Colon (tissue), 2 donors: ENCODE results near the gene TIGD1.

Experiments
- FAIRE-seq: peaks from 2 replicates; lab custom pipeline; 2012; peaks lifted over from hg19 to GRCh38; lab: Jason Lieb, UNC
- donor health status: control.
- donor health status: control.

The TIGD1 gene

DNA sequence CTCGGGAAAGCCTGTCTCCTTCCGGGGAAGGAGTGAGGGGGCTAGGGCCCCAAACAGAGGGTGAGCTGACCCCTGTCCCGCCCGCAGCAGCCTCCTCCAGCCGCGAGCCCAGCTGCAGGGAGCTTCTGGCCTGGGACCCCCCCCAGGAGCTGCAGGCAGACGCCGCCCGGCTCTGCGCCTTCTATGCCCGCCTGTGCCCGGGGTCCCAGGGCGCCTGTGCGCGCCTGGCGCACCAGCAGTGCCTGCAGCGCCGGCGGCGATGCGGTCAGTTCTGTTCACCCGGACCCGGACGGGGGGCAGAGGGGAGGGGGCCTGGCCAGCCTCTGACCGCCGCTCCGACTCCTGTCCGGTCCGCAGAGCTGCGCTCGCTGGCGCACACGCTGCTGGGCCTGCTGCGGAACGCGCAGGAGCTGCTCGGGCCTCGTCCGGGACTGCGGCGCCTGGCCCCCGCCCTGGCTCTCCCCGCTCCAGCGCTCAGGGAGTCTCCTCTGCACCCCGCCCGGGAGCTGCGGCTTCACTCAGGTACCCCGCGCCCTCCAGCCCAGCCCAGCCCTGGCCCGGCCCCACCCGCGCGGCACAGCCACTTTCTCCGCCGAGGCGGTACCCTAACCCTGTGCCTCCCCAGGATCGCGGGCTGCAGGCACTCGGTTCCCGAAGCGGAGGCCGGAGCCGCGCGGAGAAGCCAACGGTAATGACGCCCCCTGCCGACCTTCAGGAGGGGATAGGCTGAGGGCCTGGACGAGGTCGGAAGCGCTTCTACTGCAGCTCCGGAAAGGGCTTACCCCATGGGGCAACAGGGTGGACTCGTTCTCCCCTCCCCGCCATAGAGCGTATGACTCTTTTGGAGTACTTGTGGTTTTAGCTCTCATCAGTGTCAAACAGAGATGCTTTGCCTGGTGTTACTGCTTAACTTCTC is 26.4 kb downstream of the TIGD1 start:
- no peak for FAIRE-seq

DNA sequence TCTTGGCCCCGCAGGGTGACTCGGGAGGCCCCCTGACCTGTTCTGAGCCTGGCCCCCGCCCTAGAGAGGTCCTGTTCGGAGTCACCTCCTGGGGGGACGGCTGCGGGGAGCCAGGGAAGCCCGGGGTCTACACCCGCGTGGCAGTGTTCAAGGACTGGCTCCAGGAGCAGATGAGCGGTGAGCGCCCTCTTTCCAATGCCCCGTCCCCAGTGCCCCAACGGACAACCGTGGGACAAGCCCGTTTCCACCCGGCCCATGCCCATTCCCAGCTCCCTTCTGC is 27.0 kb downstream of the TIGD1 start:
- no peak for FAIRE-seq

GRCh38 chr2:232522623-232523401 is 27.5 kb downstream of the TIGD1 start:
- FAIRE-seq = no peak

- no peak for FAIRE-seq
These were observed 28.3 kb downstream of the TIGD1 start for GRCh38 chr2:232521959-232522622.

- FAIRE-seq = no peak
These were observed 29.3 kb downstream of the TIGD1 start for GRCh38 chr2:232521098-232521497.

DNA sequence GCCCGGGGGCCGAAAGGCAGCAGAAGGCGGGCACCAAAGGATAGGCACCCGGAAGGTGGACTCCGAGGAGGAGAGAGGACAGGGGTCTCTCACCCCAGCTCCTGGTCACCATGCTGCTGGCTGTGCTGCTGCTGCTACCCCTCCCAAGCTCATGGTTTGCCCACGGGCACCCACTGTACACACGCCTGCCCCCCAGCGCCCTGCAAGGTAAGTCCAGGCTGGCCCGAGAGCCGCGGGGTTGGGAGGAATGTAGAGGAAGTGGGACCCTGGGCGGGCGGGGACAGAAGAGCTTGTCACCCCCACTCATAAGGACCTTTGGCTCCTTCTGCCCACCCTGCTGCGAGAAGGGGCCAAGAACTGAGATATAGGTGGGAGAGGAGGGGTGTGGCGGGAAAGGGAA is 29.9 kb downstream of the TIGD1 start:
- no peak for FAIRE-seq

DNA sequence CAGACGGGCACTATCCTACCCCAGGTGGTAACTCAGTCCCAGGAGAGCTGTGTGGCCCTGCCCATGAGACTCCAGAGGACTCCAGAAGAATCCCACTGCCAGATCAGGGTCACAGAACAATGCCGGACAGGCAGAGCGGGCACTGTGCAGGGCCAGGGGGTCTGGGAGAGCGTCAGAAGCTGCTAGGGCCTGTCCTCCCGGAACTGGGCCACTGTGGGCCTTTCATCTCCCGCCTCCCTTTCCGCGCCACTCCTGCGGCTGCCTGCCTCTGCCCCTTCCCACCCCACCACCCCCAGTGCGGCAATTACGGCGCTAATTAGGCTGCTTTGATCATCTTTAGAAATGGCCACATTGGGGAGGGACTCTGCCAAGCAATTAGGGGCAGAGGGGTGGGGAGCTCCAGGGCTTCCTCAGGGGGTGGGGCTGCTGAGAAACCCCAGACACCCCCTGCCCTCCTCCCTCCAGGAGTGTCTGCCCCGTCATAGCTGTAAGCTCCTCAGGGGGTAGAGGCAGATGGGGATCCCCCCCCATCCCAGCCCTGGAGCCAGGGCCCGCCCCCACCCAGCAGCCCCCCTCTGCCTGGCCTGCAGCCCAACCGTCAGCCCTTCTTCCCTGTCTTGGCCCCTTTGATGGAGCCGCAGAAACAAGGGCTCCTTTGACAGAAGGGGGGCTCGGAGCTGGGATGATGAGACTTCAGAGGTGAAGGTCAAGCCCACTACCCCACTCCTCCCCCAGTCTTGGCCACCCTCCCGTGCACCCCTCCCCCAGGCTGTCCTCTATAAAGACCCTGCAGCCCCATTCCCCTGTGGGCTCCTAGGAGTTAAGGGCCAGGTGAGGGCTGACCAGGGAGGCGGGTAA is 30.5 kb downstream of the TIGD1 start, which contains the start of gene PRSS56:
Gene PRSS56, plus strand, starts transcription at position 808 of the 858 bp plus-strand sequence. CDS start 211 bp downstream, outside the sequence.
- FAIRE-seq = no peak

- FAIRE-seq = no peak
These were observed 31.5 kb downstream of the TIGD1 start for GRCh38 chr2:232518844-232519243.

- no peak for FAIRE-seq
These were observed 33.8 kb downstream of the TIGD1 start for GRCh38 chr2:232516551-232516950.

DNA sequence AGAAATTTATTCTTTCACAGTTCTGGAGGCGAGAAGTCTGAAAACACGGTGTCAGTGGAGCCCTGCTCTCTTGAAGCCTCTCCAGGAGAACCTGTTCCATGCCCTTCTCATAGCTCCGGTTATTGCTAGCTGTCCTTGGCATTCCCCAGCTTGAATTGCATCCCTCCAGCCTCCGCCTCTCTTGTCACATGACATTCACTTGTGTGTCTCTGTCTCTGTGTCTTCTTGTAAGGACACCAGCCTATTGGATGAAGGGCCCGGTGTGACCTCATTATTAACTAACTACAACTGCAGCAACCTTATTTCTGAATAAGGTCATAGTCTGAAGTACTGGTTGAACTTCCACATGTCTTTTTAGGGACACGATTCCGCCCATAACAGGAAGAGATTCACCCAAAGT is 34.7 kb downstream of the TIGD1 start:
- no peak for FAIRE-seq

GRCh38 chr2:232513353-232513752 is 37.0 kb downstream of the TIGD1 start:
- no peak for FAIRE-seq

- FAIRE-seq = no peak
These were observed 37.8 kb downstream of the TIGD1 start for GRCh38 chr2:232512602-232513001.

DNA sequence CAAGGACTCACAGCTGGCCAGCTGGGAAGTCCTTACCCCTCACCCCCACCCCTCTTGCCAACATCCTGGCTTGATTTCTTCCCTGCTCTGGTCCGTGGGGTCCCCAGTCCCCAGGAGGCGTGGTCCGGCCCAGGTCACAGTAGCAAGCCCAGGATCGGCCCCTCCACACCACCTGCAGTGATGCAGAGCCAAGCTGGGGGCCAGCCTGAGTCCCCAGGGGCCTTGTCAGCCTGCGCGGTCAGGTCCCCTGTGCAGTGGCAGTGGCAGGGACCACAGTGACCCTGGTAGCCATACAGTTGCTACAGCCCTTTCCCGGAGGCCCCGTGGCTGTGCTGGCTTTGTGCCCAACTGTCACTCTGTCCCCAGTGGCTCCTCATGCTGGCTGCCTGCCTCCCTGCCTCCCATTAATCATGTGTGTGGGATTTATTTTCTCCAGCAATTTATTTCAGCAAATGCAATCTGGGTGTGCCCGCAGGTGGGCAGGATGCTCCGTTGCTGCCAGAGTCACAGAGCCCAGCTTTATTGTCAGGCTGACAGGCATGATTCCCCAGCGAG is 38.9 kb downstream of the TIGD1 start:
- no peak for FAIRE-seq

GRCh38 chr2:232508251-232508650 is 42.1 kb downstream of the TIGD1 start:
- FAIRE-seq = no peak

DNA sequence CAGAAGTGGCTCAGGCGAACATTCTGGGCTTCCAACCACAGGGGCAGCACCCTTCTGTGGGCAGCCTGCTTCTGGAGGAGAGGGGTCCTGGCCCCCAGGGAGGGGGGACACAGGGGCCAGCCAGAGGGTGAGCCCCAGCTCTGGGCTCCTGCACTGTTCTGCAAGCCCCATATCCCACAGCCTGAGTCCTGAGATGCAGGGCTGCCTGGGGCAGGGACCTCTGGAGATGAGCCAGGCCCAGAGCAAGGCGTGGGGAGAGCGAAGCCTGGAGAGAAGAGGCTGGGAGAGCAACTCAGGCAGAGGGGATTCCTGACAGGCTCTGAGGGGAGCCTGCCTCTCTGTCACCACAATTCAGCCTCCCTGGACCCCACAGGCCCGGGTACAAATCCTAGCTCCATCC is 43.6 kb downstream of the TIGD1 start:
- FAIRE-seq = no peak

- FAIRE-seq = no peak
These were observed 44.5 kb downstream of the TIGD1 start for GRCh38 chr2:232505856-232506255.

DNA sequence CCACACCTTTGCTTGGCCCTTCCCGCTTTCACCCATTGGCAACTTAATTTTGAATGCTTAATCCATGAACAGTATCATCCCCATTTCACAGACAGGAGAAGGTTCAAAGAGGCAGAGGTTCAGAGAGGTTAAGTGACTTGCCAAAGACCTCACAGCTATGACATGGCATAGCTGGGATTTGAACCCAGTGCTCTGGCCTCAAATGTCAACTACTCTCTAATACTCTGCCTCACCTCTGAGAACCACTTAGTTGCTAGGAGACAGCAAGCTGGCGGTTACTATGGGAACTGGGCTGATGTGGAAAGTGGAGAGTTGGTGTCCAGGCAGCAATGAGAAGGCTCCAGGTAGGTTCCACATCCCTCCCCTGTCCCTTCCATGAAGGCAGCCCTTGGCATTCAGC is 45.9 kb downstream of the TIGD1 start:
- no peak for FAIRE-seq

DNA sequence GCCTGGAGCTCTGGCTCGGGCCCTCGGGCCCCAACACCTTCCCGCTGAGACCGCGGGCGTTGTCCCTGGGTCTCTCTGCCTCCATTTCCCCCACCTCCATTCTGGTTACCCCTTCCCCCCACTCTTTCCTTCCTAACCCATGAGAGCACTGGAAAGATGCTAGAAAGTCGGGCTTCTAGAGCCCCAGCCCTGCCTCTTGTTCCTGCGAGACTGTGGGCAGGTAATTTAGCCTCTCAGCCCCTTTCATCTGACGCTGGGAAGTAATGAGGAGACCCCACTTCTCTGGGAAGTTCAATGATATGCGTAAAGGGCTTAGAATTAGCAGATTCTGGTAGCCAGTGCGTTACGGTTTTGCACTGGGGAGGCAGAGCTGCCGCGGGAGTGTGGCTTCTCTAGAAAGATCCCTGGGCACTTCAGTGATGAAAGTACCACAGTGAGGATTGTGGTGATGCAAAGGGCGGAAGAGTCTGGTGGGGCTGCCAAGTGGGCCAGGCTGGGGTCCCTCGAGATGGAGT is 46.5 kb downstream of the TIGD1 start:
- no peak for FAIRE-seq

DNA sequence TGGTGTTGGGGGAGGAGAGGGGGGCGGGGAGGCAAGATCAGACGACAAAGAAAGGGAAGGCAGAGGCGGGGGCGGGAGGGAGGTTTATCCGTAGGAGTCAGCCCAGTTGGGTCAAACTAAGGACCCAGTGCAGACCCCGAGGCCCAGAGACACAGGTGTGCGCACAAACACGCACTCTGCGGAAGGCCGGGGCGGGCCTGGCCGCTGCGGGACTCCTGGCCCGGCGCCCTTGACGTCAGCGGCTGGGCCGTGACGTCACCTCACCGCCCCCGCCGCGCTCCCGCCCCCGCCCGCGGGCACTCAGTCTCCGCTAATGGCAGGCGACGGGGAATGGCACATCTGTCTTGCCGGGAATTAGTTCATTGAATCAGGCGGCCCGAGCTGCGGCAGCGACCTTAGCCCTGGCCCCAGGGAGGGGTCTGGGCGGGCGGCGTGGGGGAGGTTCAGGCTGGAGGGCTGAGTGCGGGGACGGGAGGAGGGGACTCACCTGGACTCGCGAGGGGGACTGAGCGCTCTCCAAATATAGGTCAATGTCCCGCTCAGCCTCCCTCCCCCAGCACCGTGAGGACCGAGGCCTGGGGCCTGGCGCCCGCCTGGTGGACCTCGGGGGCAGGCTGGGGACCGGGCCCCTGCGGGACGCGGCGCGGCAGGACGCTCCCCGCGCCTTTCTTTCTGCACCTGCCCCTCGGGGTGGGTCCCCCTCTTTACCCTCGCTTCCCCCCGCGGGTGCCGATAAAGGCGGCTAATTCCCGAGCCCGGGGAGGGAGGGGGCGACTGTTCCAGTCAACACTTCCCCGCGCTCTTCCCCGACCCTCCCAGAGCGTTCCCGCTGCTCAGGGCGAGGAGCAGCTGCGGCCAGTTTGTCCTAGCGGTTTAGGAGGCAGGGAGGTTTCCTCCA is 47.2 kb downstream of the TIGD1 start:
- FAIRE-seq = no peak

DNA sequence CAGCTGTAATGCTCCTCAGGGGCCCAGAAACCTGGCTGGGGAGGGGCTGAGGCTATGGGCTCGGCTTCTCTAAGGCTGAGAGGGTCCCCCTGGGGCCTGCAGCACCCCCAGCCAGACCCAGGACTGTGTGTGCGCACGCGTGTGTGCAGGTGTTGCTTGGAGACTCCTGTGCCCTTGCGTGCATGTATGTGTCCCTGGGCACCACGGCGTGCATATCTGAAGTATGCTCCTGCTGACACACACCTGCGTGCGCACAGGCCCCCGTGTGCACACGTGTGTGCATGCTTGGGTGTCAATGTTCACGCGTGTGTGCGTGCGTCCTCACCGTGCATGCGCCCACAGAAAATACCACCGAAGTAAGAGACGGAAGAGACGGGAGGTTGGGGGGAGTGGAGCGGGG is 47.8 kb downstream of the TIGD1 start:
- FAIRE-seq = no peak
